SU-DHL-6 (cell line): ENCODE measurements around the gene CEP95.
"Not testable (repeated sequence)": the region's sequence is repeated elsewhere in the genome, so short reads cannot be mapped to it uniquely, and the experiment has no call there.

ENCODE experiments used
- H2AFZ ChIP-seq: fragments of 200-600 bp; sonication (generic); 2 replicates; pipeline ENCODE4 v1.6.1; 2014; ENCODE audit warnings: low read depth, mild to moderate bottlenecking, moderate library complexity, mixed read lengths, antibody characterized with exemption, low read length; ENCODE audit not compliant: severe bottlenecking
- H3F3A ChIP-seq: fragments of 200-600 bp; shearing (Covaris generic); 2 replicates; pipeline ENCODE4 v1.6.0; 2016; ENCODE audit warnings: antibody characterized with exemption, mild to moderate bottlenecking; ENCODE audit not compliant: insufficient read depth
- H3K27ac ChIP-seq: fragments of 200-600 bp; sonication (generic); 2 replicates; pipeline ENCODE4 v1.5.1; 2016; ENCODE audit warnings: low read depth, mild to moderate bottlenecking, low read length, moderate library complexity, mixed read lengths
- H3K27me3 ChIP-seq: fragments of 200-600 bp; sonication (generic), shearing (Covaris generic); 2 replicates; pipeline ENCODE4 v1.6.0; 2014; ENCODE audit warnings: mild to moderate bottlenecking, low read length
- H3K36me3 ChIP-seq: fragments of 200-600 bp; sonication (generic); 2 replicates; pipeline ENCODE4 v1.6.1; 2014; ENCODE audit warnings: mild to moderate bottlenecking, low read length, mixed read lengths
- H3K4me2 ChIP-seq: fragments of 300-600, 200-600 bp; shearing (Covaris generic), sonication (generic); 2 replicates; pipeline ENCODE4 v1.6.0; 2014; ENCODE audit warnings: low read length, low read depth, mild to moderate bottlenecking; ENCODE audit not compliant: poor library complexity, severe bottlenecking
- H3K4me3 ChIP-seq: fragments of 200-600 bp; sonication (generic); 2 replicates; pipeline ENCODE4 v1.5.1; 2014; ENCODE audit warnings: antibody characterized with exemption, low read length, mild to moderate bottlenecking, mixed read lengths; ENCODE audit not compliant: insufficient read depth, poor library complexity, severe bottlenecking
- H3K79me2 ChIP-seq: fragments of 200-600 bp; sonication (generic); 2 replicates; pipeline ENCODE4 v1.6.1; 2014; ENCODE audit warnings: mild to moderate bottlenecking, low read length, moderate library complexity; ENCODE audit not compliant: insufficient read depth
- H3K9ac ChIP-seq: fragments of 200-600 bp; sonication (generic); 2 replicates; pipeline ENCODE4 v1.7.0; 2014; ENCODE audit warnings: mild to moderate bottlenecking, low read length
- H3K9me2 ChIP-seq: fragments of 200-600 bp; sonication (generic); replicated peaks from 2 replicates; pipeline ENCODE4 v1.6.1; 2014; ENCODE audit warnings: low read length; ENCODE audit not compliant: insufficient read depth
- H3K9me3 ChIP-seq: fragments of 200-600 bp; sonication (generic); 2 replicates; pipeline ENCODE4 v1.6.1; 2014; ENCODE audit warnings: low read length, mixed read lengths; ENCODE audit not compliant: insufficient read depth
- H4K20me1 ChIP-seq: fragments of 200-600 bp; sonication (generic); 2 replicates; pipeline ENCODE4 v1.6.1; 2014; ENCODE audit warnings: low read depth, mild to moderate bottlenecking, antibody characterized with exemption, low read length, moderate library complexity, mixed read lengths
- CTCF ChIP-seq: fragments of 200-600 bp; sonication (generic); IDR thresholded peaks from one replicate; pipeline ENCODE4 v1.5.1; 2017; ENCODE audit warnings: antibody characterized with exemption, mild to moderate bottlenecking, low read length, moderate library complexity; ENCODE audit not compliant: insufficient read depth, poor library complexity, severe bottlenecking
- EZH2phosphoT487 ChIP-seq: fragments of 200-600 bp; sonication (generic), shearing (Covaris generic); conservative IDR thresholded peaks from 2 replicates; pipeline ENCODE4 v1.6.1; 2018; ENCODE audit warnings: mild to moderate bottlenecking, antibody characterized with exemption, low read length, moderate library complexity, mixed read lengths

Gene CEP95

GRCh38 chr17:64491994-64492393 is 14.8 kb upstream of the CEP95 start:
- Histone ChIP-seq H3K79me2 (peaks cover 35% of the 10 kb centered on the region), H2AFZ (no peak overlapping the region), H3K9me2 (no peaks in the 10 kb centered on the region), H3K4me2 (no peak overlapping the region), H3K4me3 (no peak overlapping the region), H3F3A (peaks cover 30% of the 10 kb centered on the region), H3K9ac (no peak overlapping the region), H3K36me3 (peaks cover 30% of the 10 kb centered on the region), H3K9me3 (no peaks in the 10 kb centered on the region), H4K20me1 (no peaks in the 10 kb centered on the region), H3K27ac (no peak overlapping the region), H3K27me3 (no peaks in the 10 kb centered on the region)
- no peak for TF ChIP-seq CTCF
- no peak for TF ChIP-seq EZH2phosphoT487

- H3K4me2 ChIP-seq, result no peak overlapping the region
Observed at GRCh38 chr17:64492481-64493109, 14.2 kb upstream of the CEP95 start.

GRCh38 chr17:64494121-64494520 is 12.7 kb upstream of the CEP95 start:
- TF ChIP-seq EZH2phosphoT487 (no peak), CTCF (no peak)
- peak overlapping the region; percentile 45; the same call in 1 of the 2 replicates for H3K27ac ChIP-seq
- H4K20me1 ChIP-seq, result no peaks in the 10 kb centered on the region
- H3F3A ChIP-seq, result peaks cover 51% of the 10 kb centered on the region
- peak overlapping the region; percentile 95 for H3K4me2 ChIP-seq
- peak overlapping the region; percentile 95 for H3K4me3 ChIP-seq
- peaks cover 35% of the 10 kb centered on the region for H3K79me2 ChIP-seq
- peaks cover 24% of the 10 kb centered on the region for H3K36me3 ChIP-seq
- H3K27me3 ChIP-seq, result no peaks in the 10 kb centered on the region
- H3K9me2 ChIP-seq, result no peaks in the 10 kb centered on the region
- H2AFZ ChIP-seq, result no peak overlapping the region
- no peaks in the 10 kb centered on the region for H3K9me3 ChIP-seq
- peak overlapping the region; percentile 85; the same call in 1 of the 2 replicates for H3K9ac ChIP-seq

More at GRCh38 chr17:64492481-64493109, 14.2 kb upstream of the CEP95 start:
- H3K4me3 ChIP-seq, result no peak overlapping the region
- H3K36me3 ChIP-seq, result peaks cover 28% of the 10 kb centered on the region
- H2AFZ ChIP-seq, result no peak overlapping the region
- no peaks in the 10 kb centered on the region for H3K9me3 ChIP-seq
- no peak for TF ChIP-seq EZH2phosphoT487
- TF ChIP-seq CTCF, result peak; percentile 48
- H3F3A ChIP-seq, result peaks cover 36% of the 10 kb centered on the region
- H3K9ac ChIP-seq, result no peak overlapping the region
- peaks cover 35% of the 10 kb centered on the region for H3K79me2 ChIP-seq
- no peaks in the 10 kb centered on the region for H3K27me3 ChIP-seq
- H4K20me1 ChIP-seq, result no peaks in the 10 kb centered on the region
- no peaks in the 10 kb centered on the region for H3K9me2 ChIP-seq
- H3K27ac ChIP-seq, result no peak overlapping the region

GRCh38 chr17:64495300-64495699 is 11.5 kb upstream of the CEP95 start:
- H3K9ac ChIP-seq, result peak overlapping the region; percentile 85
- peaks cover 31% of the 10 kb centered on the region for H3K36me3 ChIP-seq
- H3K79me2 ChIP-seq, result peaks cover 35% of the 10 kb centered on the region
- not testable (repeated sequence) for H3K27ac ChIP-seq, H4K20me1 ChIP-seq, H3K27me3 ChIP-seq, H3K9me3 ChIP-seq, H2AFZ ChIP-seq, H3K9me2 ChIP-seq
- peak overlapping the region; percentile 95 for H3K4me2 ChIP-seq
- peak overlapping the region; percentile 95 for H3K4me3 ChIP-seq
- peaks cover 63% of the 10 kb centered on the region for H3F3A ChIP-seq
